GM13976 (cell line): ENCODE data around the gene SLC6A20.

ENCODE experiments used
- DNase-seq: peaks from one replicate; pipeline ENCODE4 v3.0.0; 2012; ENCODE audit warnings: low spot score
- in situ Hi-C: fragments of 300-500 bp; cut with MboI; formaldehyde crosslinking; loops from one replicate; pipeline ENCODE4 v1.12.0; 2022; ENCODE audit warnings: low sequenced_read_pairs, mixed read lengths, inconsistent platforms; ENCODE audit not compliant: unreplicated experiment
- TF ChIP-seq, protein P1 (sequence below): IDR thresholded peaks from 2 replicates; pipeline ENCODE4 v1.5.1; 2012; ENCODE audit warnings: borderline replicate concordance, mild to moderate bottlenecking; ENCODE audit not compliant: insufficient read depth; ENCODE audit errors: extremely low read depth, missing control alignments, control extremely low read depth

The SLC6A20 gene

DNA sequence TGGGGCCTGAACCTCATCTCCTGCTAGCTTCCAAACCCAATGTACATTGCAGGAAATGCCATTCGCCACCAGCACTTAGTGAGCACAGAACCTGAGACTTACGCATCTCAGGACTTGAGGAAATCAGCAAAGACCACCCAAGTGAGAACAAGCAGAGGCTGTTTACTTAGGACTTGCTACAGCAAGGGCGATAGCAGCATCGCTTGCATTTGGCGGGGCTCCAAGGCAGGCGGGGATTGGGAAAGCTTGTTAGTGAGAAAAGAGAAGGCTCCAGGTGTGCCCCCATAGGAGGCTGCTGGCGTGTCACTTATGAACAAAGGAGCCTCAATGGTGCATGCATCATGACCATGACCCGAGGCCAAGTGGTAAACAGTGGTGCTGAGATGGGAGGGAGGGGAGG lies 19.7 kb downstream of the SLC6A20 start:
- in situ Hi-C loops, result no loop called here

DNA sequence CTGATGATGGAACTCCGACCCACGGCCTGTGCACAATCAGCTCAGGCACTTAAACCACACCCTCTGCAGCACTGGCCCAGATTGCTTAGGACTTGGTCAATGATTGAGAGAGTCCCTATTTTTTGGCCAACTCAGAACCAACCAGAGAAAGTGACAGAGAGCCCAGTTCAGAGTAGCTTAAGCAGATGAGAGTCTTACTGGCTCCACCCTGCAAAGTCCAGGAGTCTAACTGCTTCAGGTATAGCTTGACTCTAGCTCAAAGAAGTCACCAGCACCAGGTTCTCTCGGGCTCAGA lies 20.1 kb downstream of the SLC6A20 start:
- in situ Hi-C loops, result no loop called here
- no peak for DNase-seq
- TF ChIP-seq, protein P1, sequence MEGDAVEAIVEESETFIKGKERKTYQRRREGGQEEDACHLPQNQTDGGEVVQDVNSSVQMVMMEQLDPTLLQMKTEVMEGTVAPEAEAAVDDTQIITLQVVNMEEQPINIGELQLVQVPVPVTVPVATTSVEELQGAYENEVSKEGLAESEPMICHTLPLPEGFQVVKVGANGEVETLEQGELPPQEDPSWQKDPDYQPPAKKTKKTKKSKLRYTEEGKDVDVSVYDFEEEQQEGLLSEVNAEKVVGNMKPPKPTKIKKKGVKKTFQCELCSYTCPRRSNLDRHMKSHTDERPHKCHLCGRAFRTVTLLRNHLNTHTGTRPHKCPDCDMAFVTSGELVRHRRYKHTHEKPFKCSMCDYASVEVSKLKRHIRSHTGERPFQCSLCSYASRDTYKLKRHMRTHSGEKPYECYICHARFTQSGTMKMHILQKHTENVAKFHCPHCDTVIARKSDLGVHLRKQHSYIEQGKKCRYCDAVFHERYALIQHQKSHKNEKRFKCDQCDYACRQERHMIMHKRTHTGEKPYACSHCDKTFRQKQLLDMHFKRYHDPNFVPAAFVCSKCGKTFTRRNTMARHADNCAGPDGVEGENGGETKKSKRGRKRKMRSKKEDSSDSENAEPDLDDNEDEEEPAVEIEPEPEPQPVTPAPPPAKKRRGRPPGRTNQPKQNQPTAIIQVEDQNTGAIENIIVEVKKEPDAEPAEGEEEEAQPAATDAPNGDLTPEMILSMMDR, result no peak

More for the DNA sequence above, 19.7 kb downstream of the SLC6A20 start:
- DNase-seq, result no peak
- TF ChIP-seq, protein P1, result no peak

DNA sequence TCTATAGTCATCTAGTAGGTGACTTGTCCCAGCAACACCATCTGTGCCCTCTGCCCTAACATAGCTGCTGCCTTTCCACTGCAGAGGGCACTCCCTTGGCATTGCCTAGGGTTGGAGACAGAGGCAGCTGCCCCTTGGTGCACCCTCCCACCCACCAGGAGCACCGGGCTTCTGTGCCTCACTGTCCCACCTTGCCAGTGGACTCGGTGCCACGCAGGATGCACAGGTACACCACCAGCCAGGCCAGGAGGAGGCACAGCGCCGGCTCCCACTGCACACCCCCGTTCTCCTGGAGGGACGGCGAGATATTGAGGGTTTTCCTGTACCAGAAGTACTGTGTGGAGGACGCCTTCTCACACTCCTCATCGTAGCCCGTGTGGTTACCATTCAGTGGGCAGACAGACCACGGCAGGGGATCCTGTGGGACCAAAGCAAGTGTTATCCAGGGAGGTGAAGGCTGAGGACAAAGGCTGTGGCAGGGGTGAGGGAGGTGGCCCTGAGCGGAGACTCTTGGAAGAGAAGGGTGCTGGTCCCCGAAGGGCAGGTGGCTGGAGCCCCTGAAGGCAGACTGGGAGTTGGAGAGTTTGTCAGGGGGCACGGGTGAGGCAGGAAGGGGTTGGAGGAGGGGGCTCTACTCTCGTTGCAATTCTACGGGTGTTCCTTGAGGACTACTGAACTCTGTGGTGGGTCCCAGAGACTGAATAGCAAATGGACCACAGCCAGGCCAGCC lies 20.6 kb downstream of the SLC6A20 start:
- TF ChIP-seq, protein P1, result no peak
- no peak for DNase-seq
- in situ Hi-C loops, result no loop called here

DNA sequence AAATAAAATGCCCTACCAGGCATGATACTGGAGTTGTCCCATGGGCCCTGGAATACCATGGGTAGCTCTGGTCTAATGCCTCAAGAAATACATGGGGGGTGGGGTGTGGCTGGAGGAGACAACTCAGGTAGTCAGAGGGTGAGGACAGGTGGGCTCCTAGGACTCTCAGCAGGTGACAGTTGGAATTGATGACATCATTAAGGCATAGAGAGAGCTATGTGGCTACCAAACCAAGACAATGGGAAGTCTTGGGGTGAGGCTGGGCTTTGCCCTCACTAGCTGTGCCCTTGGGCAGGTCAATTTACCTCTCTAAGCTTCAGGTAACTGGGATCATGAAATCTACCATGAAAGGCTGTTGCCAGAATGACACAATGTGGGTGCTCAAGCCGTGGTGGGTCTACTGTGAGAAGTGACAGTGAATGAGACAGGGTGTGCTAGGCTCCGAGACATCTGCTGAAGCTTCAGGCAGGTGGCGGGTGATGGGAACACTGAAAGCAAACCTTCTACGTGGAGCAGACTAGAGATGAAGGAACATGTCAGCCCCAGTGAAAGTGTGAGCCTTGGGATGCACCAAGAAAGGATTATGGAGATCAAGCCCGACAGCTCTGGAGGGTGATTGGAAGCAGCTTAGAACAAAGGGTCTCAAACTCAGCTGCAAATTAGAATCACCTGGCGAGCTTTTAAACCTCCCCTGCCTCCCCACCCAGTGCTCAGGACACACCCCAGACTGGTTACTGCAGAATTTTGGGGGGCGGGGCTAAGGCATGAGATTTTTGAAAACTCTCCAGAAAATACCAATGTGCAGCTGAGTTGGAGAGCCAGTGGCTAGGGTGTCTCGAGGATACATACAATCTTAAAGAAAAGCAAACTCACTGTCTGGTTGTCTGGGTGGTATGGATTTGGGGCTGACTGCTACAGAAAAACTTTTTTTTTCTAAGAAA lies 21.5 kb downstream of the SLC6A20 start:
- in situ Hi-C loops, result no loop called here
- no peak for DNase-seq
- TF ChIP-seq, protein P1, result no peak

DNA sequence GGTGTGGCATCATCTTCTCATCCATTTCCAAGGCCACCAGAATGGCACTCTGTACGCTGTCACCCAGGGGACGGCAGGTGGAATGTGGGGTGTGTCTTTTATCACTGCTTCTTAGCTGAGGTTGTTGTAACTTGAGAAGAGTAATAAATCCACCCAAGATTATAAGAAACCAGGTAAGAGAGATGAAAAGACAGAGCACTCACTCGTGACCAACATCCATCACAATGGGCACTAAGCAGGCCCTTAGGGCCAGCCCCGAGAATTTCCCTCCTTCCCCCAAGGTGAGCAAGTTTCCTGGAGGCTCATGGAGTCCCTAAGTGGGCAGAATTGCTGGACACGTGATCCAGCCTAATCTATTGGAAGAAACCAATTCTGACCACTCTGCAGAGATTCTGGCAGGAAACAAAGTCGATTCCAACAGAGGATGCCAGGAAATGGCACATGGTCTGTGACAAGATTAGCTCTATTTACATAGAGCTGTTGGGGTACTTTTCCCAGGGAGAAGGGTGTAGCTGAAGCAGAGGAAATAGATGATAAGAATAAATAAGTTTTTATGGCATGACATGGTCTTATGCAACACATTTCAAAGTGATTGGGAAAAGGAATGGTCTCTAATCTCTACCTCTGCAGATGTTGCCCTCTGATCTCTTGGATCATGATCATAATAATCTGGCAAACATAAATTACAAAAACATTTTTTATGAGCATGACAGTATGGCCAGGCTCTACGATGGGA lies 22.5 kb downstream of the SLC6A20 start:
- TF ChIP-seq, protein P1, result no peak
- in situ Hi-C loops, result no loop called here
- DNase-seq, result no peak

DNA sequence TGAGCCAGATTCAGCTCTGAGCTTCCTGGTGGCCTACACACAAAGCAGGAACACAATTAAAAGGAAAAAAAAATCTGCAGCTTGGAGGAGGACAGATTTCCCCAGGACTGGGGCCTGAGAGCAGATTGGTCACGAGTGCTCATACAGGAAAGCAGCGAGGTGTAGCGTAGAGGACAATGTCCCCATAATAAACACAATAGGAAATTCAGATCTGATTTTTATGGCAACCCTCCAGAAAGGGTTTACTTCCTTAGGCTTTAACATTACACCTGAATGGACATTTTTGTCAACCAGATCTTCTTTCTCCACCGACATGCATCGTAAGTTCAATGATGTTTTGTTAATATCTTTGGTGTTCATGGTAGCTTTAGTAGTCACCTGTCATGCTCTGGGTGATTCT lies 23.3 kb downstream of the SLC6A20 start:
- in situ Hi-C loops, result no loop called here
- TF ChIP-seq, protein P1, result no peak
- DNase-seq, result no peak
